HuH-7 (cell line): ENCODE measurements around the gene DHDDS.
"Not testable (repeated sequence)": the region's sequence is repeated elsewhere in the genome, so short reads cannot be mapped to it uniquely, and the experiment has no call there.

Source experiments
- DNase-seq: peaks from one replicate; pipeline ENCODE4 v3.0.0; 2011; ENCODE audit warnings: low spot score

The DHDDS gene

GRCh38 chr1:26477446-26478152 is 45.5 kb downstream of the DHDDS start:
- DNase-seq: no peak

- no peak for DNase-seq
Measured at GRCh38 chr1:26478159-26478558, 46.0 kb downstream of the DHDDS start.

GRCh38 chr1:26478988-26479387 is 46.9 kb downstream of the DHDDS start:
- no peak for DNase-seq

DNA sequence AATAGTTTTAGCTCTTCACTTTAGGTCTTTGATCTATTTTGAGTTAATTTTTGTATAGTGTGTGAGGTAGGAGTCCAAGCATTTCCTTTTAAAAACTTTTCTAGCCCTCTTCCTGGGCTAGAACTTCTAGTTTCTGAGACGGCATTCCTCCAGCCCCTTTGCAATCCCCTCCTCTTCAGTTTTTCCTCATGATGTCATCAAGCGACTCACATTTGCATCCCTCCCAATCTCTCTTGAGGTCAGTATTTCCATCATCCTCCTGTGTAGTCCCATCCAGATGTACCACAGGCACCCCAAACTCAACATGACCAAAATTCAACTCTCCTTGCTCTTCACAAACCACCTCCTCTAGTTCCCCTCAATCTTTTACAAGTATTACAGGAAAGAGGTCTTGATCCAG is 50.8 kb downstream of the DHDDS start:
- no peak for DNase-seq

- no peak for DNase-seq
Measured at GRCh38 chr1:26483980-26484379, 51.9 kb downstream of the DHDDS start.

DNA sequence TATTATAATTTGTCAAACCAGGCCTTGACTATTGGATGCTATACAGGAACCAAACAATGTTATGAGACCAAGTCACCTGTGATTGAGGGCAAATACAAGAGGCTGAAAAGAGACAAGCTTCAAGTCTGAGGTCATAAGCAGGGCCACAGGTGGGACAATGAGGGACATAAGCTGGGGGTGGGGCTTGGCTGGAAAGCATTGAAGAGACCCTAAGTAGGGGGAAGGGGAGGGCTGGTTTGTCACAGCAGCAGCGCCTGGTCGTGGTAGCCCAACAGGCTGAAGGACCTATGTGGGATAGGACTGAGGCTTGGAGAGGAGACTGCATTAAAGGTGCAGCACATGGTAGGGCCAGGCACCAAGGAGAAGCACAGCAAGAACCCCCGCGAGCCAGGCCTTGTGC is 58.0 kb downstream of the DHDDS start:
- no peak for DNase-seq

DNA sequence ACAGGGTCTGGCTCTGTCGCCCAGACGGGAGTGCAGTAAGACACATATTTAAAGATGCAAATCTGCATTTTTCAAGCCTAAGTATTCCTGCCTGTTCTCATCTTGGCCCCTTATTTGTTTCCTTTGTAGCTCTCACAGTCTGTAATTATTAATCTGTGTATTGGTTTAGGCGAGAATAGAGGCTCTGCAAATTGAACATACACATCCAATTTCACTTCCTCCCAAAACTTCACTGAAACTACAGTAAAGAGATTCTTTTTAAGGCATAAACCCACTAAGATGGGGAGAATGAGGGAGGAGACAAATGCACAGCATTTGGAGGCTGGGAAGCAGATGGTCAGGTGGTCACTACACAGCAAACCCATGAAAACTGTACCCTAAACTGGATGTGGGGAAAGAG is 61.1 kb downstream of the DHDDS start:
- DNase-seq: no peak

GRCh38 chr1:26493938-26494337 is 61.8 kb downstream of the DHDDS start:
- no peak for DNase-seq

GRCh38 chr1:26496861-26497260 is 64.7 kb downstream of the DHDDS start:
- DNase-seq: no peak

- DNase-seq: no peak
Measured at GRCh38 chr1:26498894-26499293, 66.8 kb downstream of the DHDDS start.

GRCh38 chr1:26500488-26501175 is 68.5 kb downstream of the DHDDS start:
- no peak for DNase-seq

DNA sequence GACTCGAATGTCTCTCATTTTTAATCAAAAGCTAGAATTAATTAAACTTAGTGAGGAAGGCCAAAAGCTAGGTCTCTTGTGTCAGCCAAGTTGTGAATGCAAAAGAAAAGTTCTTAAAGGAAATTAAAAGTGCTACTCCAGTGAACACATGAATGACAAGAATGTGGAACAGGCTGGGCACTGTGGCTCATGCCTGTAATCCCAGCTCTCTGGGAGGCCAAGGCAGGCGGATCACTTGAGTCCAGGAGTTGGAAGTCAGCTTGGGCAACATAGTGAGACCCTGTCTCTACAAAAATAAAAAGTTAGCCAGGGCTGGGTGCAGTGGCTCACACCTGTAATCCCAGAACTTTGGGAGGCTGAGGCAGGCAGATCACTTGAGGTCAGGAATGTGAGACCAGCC is 78.6 kb downstream of the DHDDS start:
- not testable (repeated sequence) for DNase-seq

GRCh38 chr1:26515836-26516235 is 83.7 kb downstream of the DHDDS start:
- DNase-seq: not testable (repeated sequence)

DNA sequence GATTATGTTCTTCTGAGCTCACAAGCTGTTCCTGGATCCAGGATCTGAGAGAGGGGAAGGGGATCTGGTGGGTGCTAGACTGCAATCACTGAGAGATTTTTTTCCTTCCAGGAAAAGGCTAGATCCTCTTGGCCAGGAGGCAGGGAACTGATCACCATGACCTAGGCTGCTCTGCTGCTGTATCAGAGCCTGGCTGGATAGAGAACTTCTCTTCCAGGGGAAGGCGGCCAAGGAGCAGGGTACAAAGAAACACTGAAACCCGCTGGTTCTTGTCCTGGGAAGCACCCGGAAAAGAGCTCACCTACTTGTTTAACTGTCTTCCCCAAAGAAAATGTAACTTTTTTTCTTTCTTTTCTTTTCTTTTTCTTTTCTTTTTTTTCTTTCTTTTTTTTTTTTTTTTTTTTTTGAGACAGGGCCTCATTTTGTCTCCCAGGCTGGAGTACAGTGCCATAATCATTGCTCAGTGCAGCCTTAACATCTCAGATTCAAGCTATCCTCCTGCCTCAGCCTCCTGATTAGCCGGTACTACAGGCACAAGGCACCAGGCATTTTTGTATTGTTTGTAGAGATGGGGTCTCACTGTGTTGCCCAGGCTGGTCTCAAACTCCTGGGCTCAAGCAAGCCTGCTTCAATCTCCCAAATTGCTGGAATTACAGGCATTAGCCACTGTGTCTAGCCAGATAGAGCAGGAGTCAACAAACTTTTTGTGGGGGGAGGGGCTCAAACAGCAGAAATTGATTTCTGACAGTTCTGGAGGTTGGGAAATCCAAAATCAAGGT is 85.1 kb downstream of the DHDDS start:
- DNase-seq: no peak

GRCh38 chr1:26517766-26518049 is 85.6 kb downstream of the DHDDS start:
- DNase-seq: no peak

DNA sequence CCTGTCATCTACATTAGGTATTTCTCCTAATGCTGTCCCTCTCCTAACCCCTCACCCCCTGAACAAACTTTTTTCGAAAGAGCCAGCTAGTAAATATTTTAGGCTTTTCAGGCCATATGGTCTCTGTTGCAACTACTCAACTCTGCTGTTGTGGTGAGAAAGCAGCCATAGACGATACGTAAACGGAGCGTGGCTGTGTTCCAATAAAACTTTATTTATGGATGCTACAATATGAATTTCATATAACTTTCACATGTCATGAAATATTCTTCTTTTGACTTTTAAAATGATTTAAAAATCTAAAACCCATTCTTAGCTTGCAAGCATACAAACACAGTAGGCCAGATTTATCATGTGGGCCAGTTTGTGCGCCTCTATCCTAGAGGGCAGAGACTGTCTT is 86.2 kb downstream of the DHDDS start:
- DNase-seq: no peak

DNA sequence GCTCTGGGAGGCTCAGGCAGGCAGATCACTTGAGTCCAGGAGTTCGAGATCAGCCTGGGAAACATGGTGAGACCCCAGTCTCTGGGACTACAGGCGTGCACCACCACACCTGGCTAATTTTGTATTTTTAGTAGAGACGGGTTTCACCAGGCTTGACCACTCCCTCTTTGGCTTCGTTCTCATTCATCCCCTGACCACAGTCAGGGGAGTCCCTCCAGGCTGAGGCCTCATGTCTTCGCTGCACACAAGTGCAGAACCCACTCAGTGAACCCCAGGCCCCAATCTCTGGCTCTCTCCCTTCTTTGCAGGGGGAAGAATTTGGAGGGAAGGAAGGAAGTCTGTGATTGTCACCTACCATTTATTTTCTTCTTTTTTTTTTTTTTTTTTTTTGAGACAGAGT is 88.2 kb downstream of the DHDDS start:
- no peak for DNase-seq
